Parathyroid adenoma (tissue), 2 donors: ENCODE results near the gene MSI2.

ENCODE experiments used
- H2AFZ ChIP-seq: fragments of 300-600 bp; sonication (generic); one replicate; pipeline ENCODE4 v1.7.0; 2017; ENCODE audit warnings: antibody characterized with exemption, mild to moderate bottlenecking
- H3K27ac ChIP-seq: fragments of 300-600 bp; sonication (generic); one replicate; pipeline ENCODE4 v1.7.0; 2017
- H3K27me3 ChIP-seq: fragments of 300-600 bp; sonication (generic); one replicate; pipeline ENCODE4 v1.7.0; 2017; ENCODE audit warnings: low read length; ENCODE audit not compliant: control insufficient read depth, insufficient read depth
- H3K36me3 ChIP-seq: fragments of 300-600 bp; sonication (generic); one replicate; pipeline ENCODE4 v1.7.0; 2017; ENCODE audit warnings: low read length; ENCODE audit not compliant: control insufficient read depth, insufficient read depth
- H3K4me1 ChIP-seq: fragments of 300-600 bp; sonication (generic); one replicate; pipeline ENCODE4 v1.7.0; 2017; ENCODE audit warnings: control low read depth
- H3K4me2 ChIP-seq: fragments of 300-600 bp; sonication (generic); one replicate; pipeline ENCODE4 v1.7.0; 2017; ENCODE audit warnings: low read length
- H3K4me3 ChIP-seq: fragments of 300-600 bp; sonication (generic); one replicate; pipeline ENCODE4 v1.7.0; 2017; ENCODE audit warnings: low read depth, low read length
- H3K79me2 ChIP-seq: fragments of 300-600 bp; sonication (generic); one replicate; pipeline ENCODE4 v1.7.0; 2017; ENCODE audit warnings: control low read depth
- H3K9ac ChIP-seq: fragments of 300-600 bp; sonication (generic); one replicate; pipeline ENCODE4 v1.7.0; 2017; ENCODE audit warnings: mild to moderate bottlenecking
- H3K9me3 ChIP-seq: fragments of 300-600 bp; sonication (generic); one replicate; pipeline ENCODE4 v1.7.0; 2017; ENCODE audit warnings: low read length; ENCODE audit not compliant: control insufficient read depth
- TF ChIP-seq, protein P1 (sequence below): fragments of 300-600 bp; sonication (generic); IDR thresholded peaks from one replicate; pipeline ENCODE4 v1.7.0; 2017; ENCODE audit warnings: antibody characterized with exemption, mild to moderate bottlenecking
- donor health status: primary hyperparathyroidism.

The MSI2 gene

DNA sequence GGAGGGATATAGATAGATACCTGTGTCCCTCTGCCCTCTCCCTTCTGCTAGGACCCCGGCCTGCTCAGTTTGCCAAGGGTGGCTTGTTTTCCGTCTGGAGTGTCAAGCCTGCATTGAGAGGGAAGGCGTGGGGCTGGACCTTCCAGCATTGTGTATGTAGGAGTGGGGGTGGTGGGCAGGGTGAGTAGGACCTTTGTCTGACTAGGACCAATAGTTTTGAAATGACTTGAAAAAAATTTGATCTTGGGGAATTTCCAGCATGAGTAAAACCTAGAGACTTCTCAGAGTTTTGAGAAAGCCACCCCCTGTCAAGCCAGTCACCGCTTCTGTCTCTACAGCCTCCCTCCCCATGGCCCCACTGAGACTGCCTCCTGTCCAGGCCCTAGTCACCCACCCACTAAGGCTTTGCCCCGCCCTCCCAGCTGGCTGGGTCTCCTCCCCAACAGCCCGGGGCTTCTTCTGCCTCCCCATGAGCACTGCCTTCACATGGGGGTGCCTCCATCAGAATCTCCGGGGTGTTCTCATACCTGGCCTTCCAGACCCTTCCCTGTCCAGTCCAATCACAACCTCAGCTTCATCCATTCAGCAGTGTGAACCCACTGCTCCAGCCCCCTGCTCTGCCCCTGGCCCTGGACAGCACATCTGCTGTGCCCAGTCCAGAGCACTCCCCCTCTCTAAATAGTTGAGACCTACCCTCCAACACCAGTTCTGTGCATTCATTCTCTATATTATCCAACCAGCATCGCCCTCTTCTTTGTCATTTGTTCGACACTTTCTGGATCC lies 207.0 kb downstream of the MSI2 start:
- no peaks in the 10 kb centered on the region for H3K36me3 ChIP-seq
- no peak overlapping the region for H3K27ac ChIP-seq
- H3K79me2 ChIP-seq = peaks cover 83% of the 10 kb centered on the region
- no peak overlapping the region for H3K4me2 ChIP-seq
- no peak overlapping the region for H3K9ac ChIP-seq
- H3K4me1 ChIP-seq = peaks cover 25% of the 10 kb centered on the region
- no peaks in the 10 kb centered on the region for H3K9me3 ChIP-seq
- H3K4me3 ChIP-seq = no peak overlapping the region
- TF ChIP-seq, protein P1, sequence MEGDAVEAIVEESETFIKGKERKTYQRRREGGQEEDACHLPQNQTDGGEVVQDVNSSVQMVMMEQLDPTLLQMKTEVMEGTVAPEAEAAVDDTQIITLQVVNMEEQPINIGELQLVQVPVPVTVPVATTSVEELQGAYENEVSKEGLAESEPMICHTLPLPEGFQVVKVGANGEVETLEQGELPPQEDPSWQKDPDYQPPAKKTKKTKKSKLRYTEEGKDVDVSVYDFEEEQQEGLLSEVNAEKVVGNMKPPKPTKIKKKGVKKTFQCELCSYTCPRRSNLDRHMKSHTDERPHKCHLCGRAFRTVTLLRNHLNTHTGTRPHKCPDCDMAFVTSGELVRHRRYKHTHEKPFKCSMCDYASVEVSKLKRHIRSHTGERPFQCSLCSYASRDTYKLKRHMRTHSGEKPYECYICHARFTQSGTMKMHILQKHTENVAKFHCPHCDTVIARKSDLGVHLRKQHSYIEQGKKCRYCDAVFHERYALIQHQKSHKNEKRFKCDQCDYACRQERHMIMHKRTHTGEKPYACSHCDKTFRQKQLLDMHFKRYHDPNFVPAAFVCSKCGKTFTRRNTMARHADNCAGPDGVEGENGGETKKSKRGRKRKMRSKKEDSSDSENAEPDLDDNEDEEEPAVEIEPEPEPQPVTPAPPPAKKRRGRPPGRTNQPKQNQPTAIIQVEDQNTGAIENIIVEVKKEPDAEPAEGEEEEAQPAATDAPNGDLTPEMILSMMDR = no peak
- no peak overlapping the region for H2AFZ ChIP-seq
- H3K27me3 ChIP-seq = no peaks in the 10 kb centered on the region

DNA sequence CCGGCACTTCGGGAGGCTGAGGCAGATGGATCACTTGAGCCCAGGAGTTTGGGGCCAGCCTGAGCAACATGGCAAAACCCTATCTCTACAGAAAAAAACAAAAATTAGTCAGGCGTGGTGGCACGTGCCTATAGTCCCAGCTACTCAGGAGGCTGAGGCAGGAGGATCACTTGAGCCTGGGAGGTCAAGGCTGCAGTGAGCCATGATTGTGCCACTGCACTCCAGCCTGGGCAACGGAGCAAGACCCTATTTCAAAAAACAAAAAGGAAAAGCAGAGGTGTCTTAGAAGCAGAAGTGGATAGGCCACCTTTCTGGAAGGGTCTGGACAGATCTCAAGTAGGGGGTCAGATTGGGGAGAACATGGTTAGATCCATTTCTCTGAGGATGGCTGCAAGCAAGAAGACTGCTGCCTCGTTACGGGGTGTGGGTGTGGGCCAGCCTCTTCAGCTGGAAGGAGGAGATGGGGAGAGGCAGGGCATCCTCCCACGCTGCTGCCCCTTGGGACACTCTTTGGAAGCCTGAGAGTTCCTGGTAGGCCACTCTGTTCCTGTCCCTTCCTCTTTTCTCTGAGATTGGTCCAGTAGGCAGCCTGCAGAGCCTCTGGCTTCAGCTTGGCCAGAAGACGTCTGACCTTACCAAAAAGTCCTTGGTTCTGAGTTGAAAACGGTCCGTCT lies 208.0 kb downstream of the MSI2 start:
- no peak overlapping the region for H2AFZ ChIP-seq
- no peak overlapping the region for H3K9ac ChIP-seq
- H3K9me3 ChIP-seq = no peaks in the 10 kb centered on the region
- H3K4me3 ChIP-seq = no peak overlapping the region
- no peak overlapping the region for H3K4me2 ChIP-seq
- TF ChIP-seq, protein P1 = no peak
- H3K79me2 ChIP-seq = peaks cover 82% of the 10 kb centered on the region
- H3K27ac ChIP-seq = no peak overlapping the region
- H3K4me1 ChIP-seq = peaks cover 27% of the 10 kb centered on the region
- no peaks in the 10 kb centered on the region for H3K36me3 ChIP-seq
- H3K27me3 ChIP-seq = no peaks in the 10 kb centered on the region

DNA sequence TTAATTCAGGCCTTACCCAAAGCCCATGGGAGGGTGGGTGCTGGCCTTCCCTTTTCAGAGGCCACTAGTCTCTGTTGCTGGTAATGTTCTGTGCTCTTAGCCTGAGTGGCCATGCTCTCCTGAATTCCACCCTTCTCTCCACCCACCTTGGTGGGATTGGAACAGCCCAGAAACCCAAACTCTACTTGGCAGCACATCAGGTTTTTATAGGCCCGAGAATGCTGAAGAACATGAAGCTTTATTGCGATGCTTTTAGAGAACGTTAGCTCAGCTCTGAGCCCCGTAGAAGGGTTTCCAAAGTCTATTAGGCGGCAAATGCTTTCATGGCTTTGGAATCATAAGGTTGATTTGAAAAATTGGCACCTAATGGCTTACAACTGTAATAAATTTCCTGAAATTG lies 209.3 kb downstream of the MSI2 start:
- H3K79me2 ChIP-seq = peaks cover 76% of the 10 kb centered on the region
- TF ChIP-seq, protein P1 = no peak
- H2AFZ ChIP-seq = no peak overlapping the region
- no peak overlapping the region for H3K27ac ChIP-seq
- no peak overlapping the region for H3K4me3 ChIP-seq
- H3K9me3 ChIP-seq = no peaks in the 10 kb centered on the region
- no peak overlapping the region for H3K4me2 ChIP-seq
- H3K27me3 ChIP-seq = no peaks in the 10 kb centered on the region
- no peaks in the 10 kb centered on the region for H3K36me3 ChIP-seq
- H3K4me1 ChIP-seq = peaks cover 26% of the 10 kb centered on the region
- H3K9ac ChIP-seq = no peak overlapping the region

DNA sequence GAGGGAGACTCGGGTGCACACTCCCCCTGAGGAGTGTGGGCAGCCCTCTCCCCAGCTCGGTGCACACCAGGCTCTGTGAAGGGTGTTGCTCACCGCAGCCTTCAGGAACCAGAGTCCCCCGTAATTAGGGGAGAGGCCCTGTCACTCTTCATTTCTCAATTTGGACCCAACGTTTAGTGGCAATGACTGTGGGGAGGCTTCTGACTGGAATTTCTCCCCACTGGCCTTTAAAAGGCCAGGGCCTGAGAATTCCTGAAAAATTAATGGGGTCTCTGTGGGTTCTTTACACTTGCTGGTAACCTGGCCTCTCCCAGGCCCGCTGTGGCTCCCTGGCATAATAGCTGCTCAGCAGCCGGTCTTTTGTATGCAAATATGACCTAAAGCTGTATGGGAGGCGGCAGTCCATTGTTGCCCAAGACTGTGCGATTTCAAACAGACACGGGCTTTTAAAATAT lies 209.7 kb downstream of the MSI2 start:
- peaks cover 26% of the 10 kb centered on the region for H3K4me1 ChIP-seq
- H3K79me2 ChIP-seq = peaks cover 77% of the 10 kb centered on the region
- no peaks in the 10 kb centered on the region for H3K36me3 ChIP-seq
- H3K4me3 ChIP-seq = no peak overlapping the region
- no peaks in the 10 kb centered on the region for H3K9me3 ChIP-seq
- H3K27me3 ChIP-seq = no peaks in the 10 kb centered on the region
- no peak overlapping the region for H3K4me2 ChIP-seq
- H3K9ac ChIP-seq = no peak overlapping the region
- TF ChIP-seq, protein P1 = no peak
- no peak overlapping the region for H2AFZ ChIP-seq
- no peak overlapping the region for H3K27ac ChIP-seq
